HG03280 (cell line): ENCODE results near the gene PRAMEF5.
"Not testable (repeated sequence)": the region's sequence is repeated elsewhere in the genome, so short reads cannot be mapped to it uniquely, and the experiment has no call there.

Experiments
- ATAC-seq: cut with Tn5 transposase; IDR thresholded peaks from one replicate; pipeline ENCODE4 v1.9.1; 2021; ENCODE audit warnings: mild to moderate bottlenecking, moderate library complexity; ENCODE audit not compliant: unreplicated experiment

The PRAMEF5 gene

GRCh38 chr1:13265124-13265523, 11.1 kb downstream of the PRAMEF5 start:
- ATAC-seq = not testable (repeated sequence)

- ATAC-seq = not testable (repeated sequence)
Measured at GRCh38 chr1:13277016-13277415, 23.0 kb downstream of the PRAMEF5 start.

- not testable (repeated sequence) for ATAC-seq
Measured at GRCh38 chr1:13279617-13280016, 25.6 kb downstream of the PRAMEF5 start.

GRCh38 chr1:13285037-13285436, 31.0 kb downstream of the PRAMEF5 start, which contains the start of gene PRAMEF8:
TSS of gene PRAMEF8 (minus strand) at chr1:13285137. CDS start at chr1:13284091, 1,046 bp downstream.
- not testable (repeated sequence) for ATAC-seq

- not testable (repeated sequence) for ATAC-seq
Measured at GRCh38 chr1:13289030-13289429, 35.0 kb downstream of the PRAMEF5 start.

GRCh38 chr1:13297216-13297931, 43.4 kb downstream of the PRAMEF5 start:
- not testable (repeated sequence) for ATAC-seq

GRCh38 chr1:13298699-13299098, 44.7 kb downstream of the PRAMEF5 start:
- not testable (repeated sequence) for ATAC-seq

- ATAC-seq = not testable (repeated sequence)
Measured at GRCh38 chr1:13302197-13302596, 48.2 kb downstream of the PRAMEF5 start.

GRCh38 chr1:13303239-13303638, 49.2 kb downstream of the PRAMEF5 start, which contains the start of gene PRAMEF33:
TSS of gene PRAMEF33 (plus strand) at chr1:13303539. CDS start at chr1:13305955, 2,416 bp downstream.
- not testable (repeated sequence) for ATAC-seq
